ENCODE results near the gene NFIB.

DNA sequence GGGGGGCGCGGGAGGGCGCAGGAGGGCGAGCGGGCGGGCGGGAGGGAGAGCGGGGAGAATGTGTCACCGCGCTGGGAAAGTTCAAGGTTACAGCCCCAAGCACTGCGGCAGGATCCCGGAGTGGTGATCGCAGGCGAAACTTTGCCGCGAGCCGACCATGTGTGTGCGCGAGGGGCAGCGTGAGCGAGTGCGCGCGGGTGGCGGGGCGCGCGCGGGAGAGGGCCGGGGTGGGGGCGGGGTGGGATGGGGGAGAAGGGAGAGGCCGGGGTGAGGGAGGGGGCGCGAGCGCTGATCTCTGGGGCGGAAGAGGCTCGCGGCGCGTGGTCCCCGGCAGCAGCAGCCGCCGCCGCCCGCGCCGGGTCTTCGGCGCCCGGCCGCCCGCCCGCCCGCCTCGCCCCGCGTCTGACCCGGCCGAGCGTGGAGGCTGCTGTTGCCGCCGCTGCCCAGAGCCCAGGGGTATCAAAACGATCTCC is at the start of gene NFIB:
- TF ChIP-seq RAD21 (IDR thresholded peaks at IDR 0.05; ENCODE audit: low read length) (no peak), FOXJ3 (CRISPR knock-in tag; IDR thresholded peaks at IDR 0.05) (no peak), JUND (IDR thresholded peaks at IDR 0.05) (no peak), MXI1 (IDR thresholded peaks at IDR 0.05; ENCODE audit: low read depth, low read length) (no peak; the same call in 1 of the 2 replicates), TEAD4 (IDR thresholded peaks at IDR 0.05; ENCODE audit: borderline replicate concordance, insufficient read depth) (no peak), RCOR1 (IDR thresholded peaks at IDR 0.05; ENCODE audit: low read length) (no peak)
- TF ChIP-seq, protein P1, sequence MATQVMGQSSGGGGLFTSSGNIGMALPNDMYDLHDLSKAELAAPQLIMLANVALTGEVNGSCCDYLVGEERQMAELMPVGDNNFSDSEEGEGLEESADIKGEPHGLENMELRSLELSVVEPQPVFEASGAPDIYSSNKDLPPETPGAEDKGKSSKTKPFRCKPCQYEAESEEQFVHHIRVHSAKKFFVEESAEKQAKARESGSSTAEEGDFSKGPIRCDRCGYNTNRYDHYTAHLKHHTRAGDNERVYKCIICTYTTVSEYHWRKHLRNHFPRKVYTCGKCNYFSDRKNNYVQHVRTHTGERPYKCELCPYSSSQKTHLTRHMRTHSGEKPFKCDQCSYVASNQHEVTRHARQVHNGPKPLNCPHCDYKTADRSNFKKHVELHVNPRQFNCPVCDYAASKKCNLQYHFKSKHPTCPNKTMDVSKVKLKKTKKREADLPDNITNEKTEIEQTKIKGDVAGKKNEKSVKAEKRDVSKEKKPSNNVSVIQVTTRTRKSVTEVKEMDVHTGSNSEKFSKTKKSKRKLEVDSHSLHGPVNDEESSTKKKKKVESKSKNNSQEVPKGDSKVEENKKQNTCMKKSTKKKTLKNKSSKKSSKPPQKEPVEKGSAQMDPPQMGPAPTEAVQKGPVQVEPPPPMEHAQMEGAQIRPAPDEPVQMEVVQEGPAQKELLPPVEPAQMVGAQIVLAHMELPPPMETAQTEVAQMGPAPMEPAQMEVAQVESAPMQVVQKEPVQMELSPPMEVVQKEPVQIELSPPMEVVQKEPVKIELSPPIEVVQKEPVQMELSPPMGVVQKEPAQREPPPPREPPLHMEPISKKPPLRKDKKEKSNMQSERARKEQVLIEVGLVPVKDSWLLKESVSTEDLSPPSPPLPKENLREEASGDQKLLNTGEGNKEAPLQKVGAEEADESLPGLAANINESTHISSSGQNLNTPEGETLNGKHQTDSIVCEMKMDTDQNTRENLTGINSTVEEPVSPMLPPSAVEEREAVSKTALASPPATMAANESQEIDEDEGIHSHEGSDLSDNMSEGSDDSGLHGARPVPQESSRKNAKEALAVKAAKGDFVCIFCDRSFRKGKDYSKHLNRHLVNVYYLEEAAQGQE (IDR thresholded peaks at IDR 0.05; ENCODE audit: low read depth, low read length), result no peak
- TF ChIP-seq, protein P2, sequence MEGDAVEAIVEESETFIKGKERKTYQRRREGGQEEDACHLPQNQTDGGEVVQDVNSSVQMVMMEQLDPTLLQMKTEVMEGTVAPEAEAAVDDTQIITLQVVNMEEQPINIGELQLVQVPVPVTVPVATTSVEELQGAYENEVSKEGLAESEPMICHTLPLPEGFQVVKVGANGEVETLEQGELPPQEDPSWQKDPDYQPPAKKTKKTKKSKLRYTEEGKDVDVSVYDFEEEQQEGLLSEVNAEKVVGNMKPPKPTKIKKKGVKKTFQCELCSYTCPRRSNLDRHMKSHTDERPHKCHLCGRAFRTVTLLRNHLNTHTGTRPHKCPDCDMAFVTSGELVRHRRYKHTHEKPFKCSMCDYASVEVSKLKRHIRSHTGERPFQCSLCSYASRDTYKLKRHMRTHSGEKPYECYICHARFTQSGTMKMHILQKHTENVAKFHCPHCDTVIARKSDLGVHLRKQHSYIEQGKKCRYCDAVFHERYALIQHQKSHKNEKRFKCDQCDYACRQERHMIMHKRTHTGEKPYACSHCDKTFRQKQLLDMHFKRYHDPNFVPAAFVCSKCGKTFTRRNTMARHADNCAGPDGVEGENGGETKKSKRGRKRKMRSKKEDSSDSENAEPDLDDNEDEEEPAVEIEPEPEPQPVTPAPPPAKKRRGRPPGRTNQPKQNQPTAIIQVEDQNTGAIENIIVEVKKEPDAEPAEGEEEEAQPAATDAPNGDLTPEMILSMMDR (IDR thresholded peaks at IDR 0.05), result no peak
- TF ChIP-seq, protein P3, sequence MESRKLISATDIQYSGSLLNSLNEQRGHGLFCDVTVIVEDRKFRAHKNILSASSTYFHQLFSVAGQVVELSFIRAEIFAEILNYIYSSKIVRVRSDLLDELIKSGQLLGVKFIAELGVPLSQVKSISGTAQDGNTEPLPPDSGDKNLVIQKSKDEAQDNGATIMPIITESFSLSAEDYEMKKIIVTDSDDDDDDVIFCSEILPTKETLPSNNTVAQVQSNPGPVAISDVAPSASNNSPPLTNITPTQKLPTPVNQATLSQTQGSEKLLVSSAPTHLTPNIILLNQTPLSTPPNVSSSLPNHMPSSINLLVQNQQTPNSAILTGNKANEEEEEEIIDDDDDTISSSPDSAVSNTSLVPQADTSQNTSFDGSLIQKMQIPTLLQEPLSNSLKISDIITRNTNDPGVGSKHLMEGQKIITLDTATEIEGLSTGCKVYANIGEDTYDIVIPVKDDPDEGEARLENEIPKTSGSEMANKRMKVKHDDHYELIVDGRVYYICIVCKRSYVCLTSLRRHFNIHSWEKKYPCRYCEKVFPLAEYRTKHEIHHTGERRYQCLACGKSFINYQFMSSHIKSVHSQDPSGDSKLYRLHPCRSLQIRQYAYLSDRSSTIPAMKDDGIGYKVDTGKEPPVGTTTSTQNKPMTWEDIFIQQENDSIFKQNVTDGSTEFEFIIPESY (IDR thresholded peaks at IDR 0.05; ENCODE audit: borderline replicate concordance, low read depth), result no peak
- TF ChIP-seq, protein P4, sequence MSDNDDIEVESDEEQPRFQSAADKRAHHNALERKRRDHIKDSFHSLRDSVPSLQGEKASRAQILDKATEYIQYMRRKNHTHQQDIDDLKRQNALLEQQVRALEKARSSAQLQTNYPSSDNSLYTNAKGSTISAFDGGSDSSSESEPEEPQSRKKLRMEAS (IDR thresholded peaks at IDR 0.05; ENCODE audit: low read depth), result no peak; the same call in 1 of the 2 replicates

Data from SK-N-SH (cell line).